Cardiac muscle cell (in vitro differentiated cells and primary cell): Measurements from ENCODE around the gene LOC128125822.
A peak's percentile ranks its signal among the peaks of the same experiment; 100 is the strongest.

Experiments
- DNase-seq, 2 donors: peaks; one replicate each; pipeline versions ENCODE4 v3.0.0 to v3.0.0-alpha.2; 2010 to 2017; ENCODE audit warnings: low read depth in 1 of 2, low spot score in 1 of 2
- H3K27ac ChIP-seq: fragments of 200-600 bp; sonication (generic); 2 replicates; pipeline ENCODE4 v1.5.1; 2016
- H3K27me3 ChIP-seq: fragments of 200-600 bp; sonication (generic); 2 replicates; pipeline ENCODE4 v1.6.0; 2016; ENCODE audit warnings: control low read depth
- H3K36me3 ChIP-seq: fragments of 200-600 bp; sonication (generic); 2 replicates; pipeline ENCODE4 v1.5.1; 2016; ENCODE audit warnings: control low read depth
- H3K4me1 ChIP-seq: fragments of 200-600 bp; sonication (generic); 2 replicates; pipeline ENCODE4 v1.8.1; 2017; ENCODE audit warnings: low read depth, mild to moderate bottlenecking, mixed run types
- H3K4me3 ChIP-seq: fragments of 200-600 bp; sonication (generic); 2 replicates; pipeline ENCODE4 v1.5.1; 2016; ENCODE audit warnings: mild to moderate bottlenecking
- H3K9me3 ChIP-seq: fragments of 200-600 bp; sonication (generic); 2 replicates; pipeline ENCODE4 v1.5.1; 2017; ENCODE audit warnings: low read depth, mild to moderate bottlenecking, control low read depth
- TF ChIP-seq, protein P1 (sequence below): IDR thresholded peaks from 2 replicates; pipeline ENCODE4 v1.5.1; 2012; ENCODE audit warnings: low read depth, mild to moderate bottlenecking, low read length

Gene LOC128125822

DNA sequence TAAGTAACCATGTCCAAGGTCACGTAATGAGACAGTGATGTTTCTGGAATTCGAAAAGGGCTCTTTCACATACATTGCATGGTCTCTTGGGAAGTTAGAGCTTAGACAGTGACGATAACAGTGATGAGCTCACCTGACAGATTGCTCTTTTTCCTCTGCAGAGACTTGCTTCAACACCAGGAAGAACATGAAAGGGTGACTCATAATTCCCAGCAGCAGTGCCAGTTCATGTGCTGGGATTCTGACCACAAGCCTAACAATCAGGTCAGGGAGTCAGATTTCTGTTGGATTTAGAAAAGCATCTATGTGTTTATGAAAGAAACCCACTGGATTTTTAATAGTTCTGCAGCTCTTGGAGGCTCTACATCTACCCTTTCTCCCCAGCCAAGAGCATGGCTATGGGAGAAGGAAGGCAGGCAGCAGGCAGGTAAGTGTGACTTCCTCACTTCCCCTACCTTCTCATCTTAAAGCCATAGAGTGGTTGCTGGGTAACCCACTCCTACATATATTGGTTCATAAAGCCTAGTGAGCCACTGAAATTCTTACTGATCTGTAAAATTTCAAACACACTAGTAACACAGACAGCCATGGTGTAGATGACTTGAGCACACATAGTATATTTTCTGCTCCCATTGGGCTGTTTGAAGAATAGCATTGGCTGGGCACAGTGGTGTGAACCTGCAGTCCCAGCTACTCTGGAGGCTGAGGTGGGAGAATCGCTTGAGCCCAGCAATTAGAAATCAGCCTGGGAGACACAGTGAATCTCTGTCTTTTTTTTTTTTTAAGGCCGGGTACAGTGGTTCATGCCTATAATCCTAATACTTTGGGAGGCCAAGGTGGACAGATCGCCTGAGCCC is 44.4 kb upstream of the LOC128125822 start:
- H3K4me1 ChIP-seq, result no peaks in the 10 kb centered on the region
- H3K4me3 ChIP-seq, result no peak overlapping the region
- H3K27me3 ChIP-seq, result no peaks in the 10 kb centered on the region
- H3K9me3 ChIP-seq, result no peaks in the 10 kb centered on the region
- peak in 1 of 2 donors; percentile 95 for DNase-seq
- H3K27ac ChIP-seq, result no peak overlapping the region
- TF ChIP-seq, protein P1, sequence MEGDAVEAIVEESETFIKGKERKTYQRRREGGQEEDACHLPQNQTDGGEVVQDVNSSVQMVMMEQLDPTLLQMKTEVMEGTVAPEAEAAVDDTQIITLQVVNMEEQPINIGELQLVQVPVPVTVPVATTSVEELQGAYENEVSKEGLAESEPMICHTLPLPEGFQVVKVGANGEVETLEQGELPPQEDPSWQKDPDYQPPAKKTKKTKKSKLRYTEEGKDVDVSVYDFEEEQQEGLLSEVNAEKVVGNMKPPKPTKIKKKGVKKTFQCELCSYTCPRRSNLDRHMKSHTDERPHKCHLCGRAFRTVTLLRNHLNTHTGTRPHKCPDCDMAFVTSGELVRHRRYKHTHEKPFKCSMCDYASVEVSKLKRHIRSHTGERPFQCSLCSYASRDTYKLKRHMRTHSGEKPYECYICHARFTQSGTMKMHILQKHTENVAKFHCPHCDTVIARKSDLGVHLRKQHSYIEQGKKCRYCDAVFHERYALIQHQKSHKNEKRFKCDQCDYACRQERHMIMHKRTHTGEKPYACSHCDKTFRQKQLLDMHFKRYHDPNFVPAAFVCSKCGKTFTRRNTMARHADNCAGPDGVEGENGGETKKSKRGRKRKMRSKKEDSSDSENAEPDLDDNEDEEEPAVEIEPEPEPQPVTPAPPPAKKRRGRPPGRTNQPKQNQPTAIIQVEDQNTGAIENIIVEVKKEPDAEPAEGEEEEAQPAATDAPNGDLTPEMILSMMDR, result no peak
- H3K36me3 ChIP-seq, result no peaks in the 10 kb centered on the region

DNA sequence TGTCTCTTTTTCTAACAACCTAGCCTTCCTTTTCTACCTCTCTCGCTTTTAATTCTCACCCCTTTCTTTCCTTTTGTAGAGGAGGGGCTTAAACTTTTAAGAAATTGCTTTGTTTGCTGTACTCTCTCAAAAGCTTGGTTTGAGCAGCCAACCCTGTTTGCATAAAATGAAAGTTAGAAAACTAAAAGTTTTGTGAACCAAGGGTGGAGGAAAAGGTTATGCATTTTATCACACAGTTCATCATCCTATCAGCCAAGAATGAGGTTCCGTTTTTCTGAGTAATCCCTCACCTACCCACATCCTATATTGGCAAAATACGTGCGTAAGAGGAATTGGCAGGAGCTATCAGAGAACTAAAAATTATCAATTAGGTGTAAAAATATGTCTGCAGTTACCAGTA is 42.8 kb upstream of the LOC128125822 start:
- Histone ChIP-seq H3K27me3 (peaks cover 9% of the 10 kb centered on the region), H3K36me3 (no peaks in the 10 kb centered on the region), H3K9me3 (no peaks in the 10 kb centered on the region), H3K4me3 (no peak overlapping the region), H3K4me1 (no peaks in the 10 kb centered on the region), H3K27ac (no peak overlapping the region)
- TF ChIP-seq, protein P1, result no peak
- DNase-seq, result no peak

DNA sequence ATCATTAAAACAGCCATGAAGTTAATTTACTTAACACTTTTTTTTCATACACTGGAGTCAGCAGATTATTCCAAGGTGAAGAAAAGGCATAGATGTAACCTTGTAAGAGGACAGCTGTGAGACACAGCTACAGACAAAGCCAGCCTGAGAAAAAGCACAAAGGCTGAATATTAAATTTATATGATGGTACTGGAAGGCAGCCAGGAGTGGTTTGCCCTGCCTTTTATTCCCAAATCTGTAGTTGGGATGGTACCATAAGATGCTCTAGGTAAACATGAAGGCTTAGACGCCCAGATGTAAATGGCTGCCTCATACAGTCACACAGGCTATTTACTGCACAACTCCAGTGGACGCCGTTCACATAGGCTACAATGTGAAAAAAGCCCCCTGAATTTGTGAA is 42.1 kb upstream of the LOC128125822 start:
- no peak for DNase-seq
- Histone ChIP-seq H3K27me3 (peaks cover 13% of the 10 kb centered on the region), H3K4me1 (no peaks in the 10 kb centered on the region), H3K9me3 (no peaks in the 10 kb centered on the region), H3K4me3 (no peak overlapping the region), H3K36me3 (no peaks in the 10 kb centered on the region), H3K27ac (no peak overlapping the region)
- TF ChIP-seq, protein P1, result no peak

DNA sequence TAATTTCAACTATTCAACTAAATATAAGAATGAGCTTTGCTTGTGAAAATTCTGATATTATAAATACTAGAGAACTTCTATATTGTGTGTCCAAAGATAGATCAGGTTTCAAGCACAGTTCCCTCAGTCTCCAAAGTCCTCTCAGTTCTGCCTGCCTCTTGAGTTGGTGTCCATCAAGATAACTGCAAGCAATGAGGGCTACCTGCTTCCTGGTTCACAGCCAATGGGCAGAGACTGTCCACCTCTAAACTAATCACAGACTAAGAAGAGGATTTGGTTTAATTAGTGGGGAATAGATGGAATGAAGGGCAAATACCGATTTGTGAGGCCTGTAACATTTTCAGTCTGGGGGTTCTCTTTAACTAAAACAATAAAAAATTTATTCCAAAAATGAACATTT is 41.3 kb upstream of the LOC128125822 start:
- Histone ChIP-seq H3K4me1 (no peaks in the 10 kb centered on the region), H3K27ac (no peak overlapping the region), H3K36me3 (no peaks in the 10 kb centered on the region), H3K9me3 (no peaks in the 10 kb centered on the region), H3K27me3 (peaks cover 21% of the 10 kb centered on the region), H3K4me3 (no peak overlapping the region)
- TF ChIP-seq, protein P1, result no peak
- no peak for DNase-seq

DNA sequence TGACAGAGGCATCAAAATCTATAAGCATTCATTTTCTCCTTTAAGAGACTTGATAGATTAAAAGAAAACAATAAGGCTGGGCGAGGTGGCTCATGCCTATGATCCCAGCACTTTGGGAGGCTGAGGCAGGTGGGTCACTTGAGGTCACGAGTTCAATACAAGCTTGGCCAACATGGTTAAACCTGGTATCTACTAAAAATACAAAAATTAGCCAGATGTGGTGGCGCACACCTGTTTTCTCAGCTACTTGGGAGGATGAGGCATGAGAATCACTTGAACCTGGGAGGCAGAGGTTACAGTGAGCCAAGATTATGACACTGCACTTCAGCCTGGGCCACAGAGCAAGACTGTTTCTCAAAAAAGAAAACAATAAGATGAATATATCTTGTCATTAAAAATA is 39.3 kb upstream of the LOC128125822 start:
- no peak overlapping the region for H3K4me3 ChIP-seq
- no peak for DNase-seq
- H3K27ac ChIP-seq, result no peak overlapping the region
- no peaks in the 10 kb centered on the region for H3K4me1 ChIP-seq
- no peaks in the 10 kb centered on the region for H3K9me3 ChIP-seq
- TF ChIP-seq, protein P1, result no peak
- no peaks in the 10 kb centered on the region for H3K36me3 ChIP-seq
- H3K27me3 ChIP-seq, result peaks cover 30% of the 10 kb centered on the region
